HepG2 (cell line): ENCODE data around the gene ZNF341. TPM values are rescaled to one million over a fixed set of nuclear protein-coding genes. Genes with fewer than 3 reads are reported as not detected.

Experiments used
- FOXA3 ChIP-seq: IDR thresholded peaks from 2 replicates; pipeline ENCODE4 v1.6.1; 2016; ENCODE audit warnings: missing genetic modification reagents, missing compliant biosample characterization
- FOXP1 ChIP-seq, 2 experiments: fragments of 450-650 bp in 1 of 2; IDR thresholded peaks; 2 replicates each; pipeline ENCODE4 v1.6.1; 2017 to 2018; ENCODE audit warnings: antibody characterized with exemption in 1 of 2
- HNF4A ChIP-seq: sonication (generic); formaldehyde crosslinking; IDR thresholded peaks from 2 replicates; pipeline ENCODE4 v1.4.0; 2020; ENCODE audit warnings: missing genetic modification reagents
- HOXA3 ChIP-seq: sonication (generic); formaldehyde crosslinking; IDR thresholded peaks from 2 replicates; pipeline ENCODE4 v1.5.0; 2020; ENCODE audit warnings: missing genetic modification reagents
- SIN3B ChIP-seq: fragments of 150-350 bp; IDR thresholded peaks from 2 replicates; pipeline ENCODE4 v1.6.1; 2014; ENCODE audit warnings: low read length
- SMAD3 ChIP-seq: sonication (generic); formaldehyde crosslinking; IDR thresholded peaks from 2 replicates; pipeline ENCODE4 v1.4.0; 2020; ENCODE audit warnings: missing genetic modification reagents
- SMAD9 ChIP-seq: sonication (generic); formaldehyde crosslinking; IDR thresholded peaks from 2 replicates; pipeline ENCODE4 v1.5.1; 2020; ENCODE audit warnings: mild to moderate bottlenecking, missing genetic modification reagents
- TEAD3 ChIP-seq: optimal IDR thresholded peaks from 2 replicates; pipeline ENCODE3; 2016; ENCODE audit warnings: borderline replicate concordance
- ZBTB38 ChIP-seq: sonication (generic); formaldehyde crosslinking; IDR thresholded peaks from 2 replicates; pipeline ENCODE4 v1.5.1; 2020; ENCODE audit warnings: mild to moderate bottlenecking, missing genetic modification reagents
- ZNF432 ChIP-seq: sonication (generic); formaldehyde crosslinking; IDR thresholded peaks from 2 replicates; pipeline ENCODE4 v1.5.0; 2020; ENCODE audit warnings: missing genetic modification reagents, mild to moderate bottlenecking, borderline replicate concordance
- ZNF512B ChIP-seq: sonication (generic); formaldehyde crosslinking; IDR thresholded peaks from 2 replicates; pipeline ENCODE4 v1.5.1; 2020; ENCODE audit warnings: missing genetic modification reagents, mild to moderate bottlenecking, borderline replicate concordance
- ZNF646 ChIP-seq: sonication (generic); formaldehyde crosslinking; IDR thresholded peaks from 2 replicates; pipeline ENCODE4 v1.9.0; 2021; ENCODE audit warnings: mild to moderate bottlenecking, missing genetic modification reagents
- ZNF724P ChIP-seq: sonication (generic); formaldehyde crosslinking; IDR thresholded peaks from 2 replicates; pipeline ENCODE4 v1.8.0; 2022; ENCODE audit warnings: missing genetic modification reagents, borderline replicate concordance
- ZNF75D ChIP-seq: sonication (generic); formaldehyde crosslinking; IDR thresholded peaks from 2 replicates; pipeline ENCODE4 v1.8.1; 2023; ENCODE audit warnings: missing genetic modification reagents, mild to moderate bottlenecking, borderline replicate concordance
- ZSCAN30 ChIP-seq: sonication (generic); formaldehyde crosslinking; IDR thresholded peaks from 2 replicates; pipeline ENCODE4 v1.5.0; 2020; ENCODE audit warnings: mild to moderate bottlenecking, missing genetic modification reagents
- ZSCAN31 ChIP-seq: sonication (generic); formaldehyde crosslinking; IDR thresholded peaks from 2 replicates; pipeline ENCODE4 v1.5.0; 2020; ENCODE audit warnings: low read depth, mild to moderate bottlenecking, missing genetic modification reagents
- polyA plus RNA-seq, 8 experiments: library from polyadenylated mRNA; depleted of rRNA in 3 of 8; stranded (reverse) in 7 of 8; unstranded in 1 of 8; fragments of >200 nt; fragmentation: Illumina TruSeq in 4 of 8; extraction: Trizol in 4 of 8; gene quantifications; 2 replicates each; pipeline versions ENCODE4 v1.2.1 to v1.2.3, GENCODE V29; 2011 to 2016; ENCODE audit warnings: low read depth in 4 of 8, missing spikeins in 1 of 8, mixed read lengths in 1 of 8; ENCODE audit not compliant: insufficient read depth in 1 of 8
- total RNA-seq, 5 experiments: library from RNA; depleted of rRNA; stranded (reverse); fragments of >200 nt; fragmentation: Illumina TruSeq; extraction: Trizol; gene quantifications; 2 replicates each; pipeline ENCODE4 v1.2.3, GENCODE V29; 2016; ENCODE audit warnings: low read depth in 1 of 5
- TF ChIP-seq, protein P1 (sequence below), 2 experiments: sonication (generic) in 1 of 2; formaldehyde crosslinking in 1 of 2; IDR thresholded peaks; 2 replicates each; pipeline versions ENCODE4 v1.5.1 to v1.6.1; 2011 to 2020; ENCODE audit warnings: borderline replicate concordance in 1 of 2, low read depth in 1 of 2, low read length in 1 of 2, mild to moderate bottlenecking in 1 of 2, missing genetic modification reagents in 1 of 2, moderate library complexity in 1 of 2

The ZNF341 gene
- total and polyA plus RNA-seq, 2 of the 13 experiments (the other 11 are each of a cell fraction or from before 2014, with no cell fraction given), result 1.1 to 2.2 TPM

GRCh38 chr20:33721391-33722140 is 10.2 kb upstream of the ZNF341 start (continued):
- TF ChIP-seq ZNF512B (CRISPR knock-in tag) (no peak), SMAD9 (CRISPR knock-in tag) (no peak), HNF4A (CRISPR knock-in tag) (peak; percentile 36; the same call in 1 of the 2 replicates), ZSCAN30 (no peak), ZNF75D (CRISPR knock-in tag) (no peak), ZBTB38 (CRISPR knock-in tag) (no peak), TEAD3 (peak; percentile 59), FOXA3 (CRISPR knock-in tag) (peak; percentile 47), ZNF646 (CRISPR knock-in tag) (peak; percentile 77; the same call in 1 of the 2 replicates), ZNF432 (CRISPR knock-in tag) (no peak), HOXA3 (peak; percentile 48; the same call in 1 of the 2 replicates), ZNF724P (no peak), SIN3B (no peak), FOXP1 (IDR thresholded peaks at IDR 0.05) (no peak), FOXP1 (CRISPR knock-in tag; IDR thresholded peaks at IDR 0.05) (peak; percentile 50; the same call in 1 of the 2 replicates), ZSCAN31 (0 out of 2 replicates have a peak, but pooled peaks have one; percentile 34), SMAD3 (CRISPR knock-in tag) (no peak)
- TF ChIP-seq, protein P1, sequence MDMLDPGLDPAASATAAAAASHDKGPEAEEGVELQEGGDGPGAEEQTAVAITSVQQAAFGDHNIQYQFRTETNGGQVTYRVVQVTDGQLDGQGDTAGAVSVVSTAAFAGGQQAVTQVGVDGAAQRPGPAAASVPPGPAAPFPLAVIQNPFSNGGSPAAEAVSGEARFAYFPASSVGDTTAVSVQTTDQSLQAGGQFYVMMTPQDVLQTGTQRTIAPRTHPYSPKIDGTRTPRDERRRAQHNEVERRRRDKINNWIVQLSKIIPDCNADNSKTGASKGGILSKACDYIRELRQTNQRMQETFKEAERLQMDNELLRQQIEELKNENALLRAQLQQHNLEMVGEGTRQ (IDR thresholded peaks at IDR 0.05; ENCODE audit: low read depth, low read length), result no peak
- TF ChIP-seq, protein P1 (CRISPR knock-in tag; IDR thresholded peaks at IDR 0.05; ENCODE audit: borderline replicate concordance), result no peak
